Small intestine (tissue), 7 donors: ENCODE measurements around the gene LDB2. TPM values are rescaled to one million over a fixed set of nuclear protein-coding genes. Genes with fewer than 3 reads are reported as not detected.

Experiments used
- DNase-seq, 2 donors: peaks; one replicate each; pipeline versions ENCODE4 v3.0.0 to v3.0.0-alpha.2; 2013
- FAIRE-seq: peaks from 2 replicates; lab custom pipeline; 2012; peaks lifted over from hg19 to GRCh38; lab: Jason Lieb, UNC
- H3K27ac ChIP-seq, 3 donors: one replicate each; pipeline ENCODE4 v1.5.1; 2013; ENCODE audit warnings: low read length in 2 of 3, mild to moderate bottlenecking in 2 of 3, control low read depth in 1 of 3, inconsistent platforms in 1 of 3, low read depth in 1 of 3, moderate library complexity in 1 of 3
- H3K27me3 ChIP-seq, 3 donors: one replicate each; pipeline ENCODE4 v1.6.1; 2013; ENCODE audit warnings: low read length in 3 of 3, inconsistent platforms in 1 of 3; ENCODE audit not compliant: control insufficient read depth in 3 of 3, insufficient read depth in 3 of 3
- H3K36me3 ChIP-seq, 3 donors: one replicate each; pipeline ENCODE4 v1.6.1; 2013; ENCODE audit warnings: low read length in 3 of 3, inconsistent platforms in 1 of 3, low read depth in 1 of 3, mild to moderate bottlenecking in 1 of 3, moderate library complexity in 1 of 3; ENCODE audit not compliant: control insufficient read depth in 3 of 3, insufficient read depth in 2 of 3
- H3K4me1 ChIP-seq, 3 donors: one replicate each; pipeline ENCODE4 v1.6.1; 2013; ENCODE audit warnings: low read length in 2 of 3, inconsistent platforms in 1 of 3, low read depth in 1 of 3, mild to moderate bottlenecking in 1 of 3, moderate library complexity in 1 of 3; ENCODE audit not compliant: control insufficient read depth in 3 of 3, insufficient read depth in 2 of 3
- H3K4me3 ChIP-seq, 3 donors: one replicate each; pipeline ENCODE4 v1.5.1; 2013; ENCODE audit warnings: low read length in 3 of 3, control low read depth in 1 of 3, inconsistent platforms in 1 of 3, low read depth in 1 of 3, mild to moderate bottlenecking in 1 of 3, moderate library complexity in 1 of 3
- H3K9me3 ChIP-seq, 2 donors: one replicate each; pipeline ENCODE4 v1.6.1; 2013; ENCODE audit warnings: low read depth in 1 of 2, low read length in 1 of 2; ENCODE audit not compliant: control insufficient read depth in 2 of 2, insufficient read depth in 1 of 2
- WGBS, 3 donors: extraction: QIAGEN DNeasy Blood & Tissue Kit; methylation state at CpG; one replicate each; pipeline ENCODE4 v1.1.7; 2013; 5-methylcytosine and 5-hydroxymethylcytosine counted together
- polyA plus RNA-seq, 4 donors: library from polyadenylated mRNA; stranded (reverse) in 3 of 4; unstranded in 1 of 4; fragments of 200-250 nt in 3 of 4; fragments of 120-200 nt in 1 of 4; gene quantifications; one replicate each; pipeline versions ENCODE4 v1.2.1 to v1.2.3, GENCODE V29; 2013
- donor health status: healthy with polysubstance abuse.
- donor health status: control.
- donor health status: control.
- donor health status: Bipolar disorder and iron deficiency.
- donor health status: healthy.

Gene LDB2
- polyA plus RNA-seq, 4 donors = 1.1 to 19.2 (median 6.6) TPM

DNA sequence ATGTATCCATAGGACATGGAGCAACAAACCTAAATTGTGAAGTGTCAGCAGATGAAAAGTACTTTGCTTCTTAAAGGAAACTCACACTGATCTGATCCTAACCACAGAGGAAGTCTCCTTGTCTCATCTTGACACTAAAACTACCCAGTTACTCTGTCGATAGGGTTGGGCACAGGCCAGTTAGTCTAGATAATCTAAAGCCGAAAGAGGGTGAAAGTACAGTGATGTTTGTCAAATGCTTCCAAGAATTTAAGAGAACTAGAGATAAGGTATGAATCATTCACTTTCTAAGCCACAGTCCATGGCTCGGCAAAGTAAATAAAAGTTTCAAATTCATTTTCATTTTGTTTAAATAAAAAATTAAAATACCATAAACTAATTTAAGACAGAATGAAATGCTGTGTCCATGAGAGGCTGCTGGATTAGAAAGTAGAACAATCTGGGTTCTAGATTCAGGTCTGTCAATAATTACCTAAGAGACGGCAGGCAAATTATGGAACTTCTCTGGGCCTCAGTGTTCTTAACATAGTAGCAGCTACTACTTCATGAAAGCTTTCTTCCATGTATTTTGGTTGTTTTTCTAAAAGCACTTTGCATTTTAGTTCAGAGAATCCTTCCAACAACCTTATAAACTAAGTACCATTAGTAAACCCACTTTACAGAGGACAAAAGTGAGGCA lies 176.7 kb downstream of the LDB2 start:
- 14 to 28% (median 21%) methylated on average over 4 of the region's 4 CpGs for WGBS, 3 donors
- Histone ChIP-seq H3K4me1 (no peaks in the 10 kb centered on the region), H3K4me3 (no peak overlapping the region), H3K36me3 (no peaks in the 10 kb centered on the region), H3K27me3 (no peaks in the 10 kb centered on the region), H3K9me3 (peaks cover 0 to 4% of the 10 kb centered on the region in 2 donors), H3K27ac (no peak overlapping the region)
- FAIRE-seq (peak; percentile 75), DNase-seq (peak in 1 of 2 donors; percentile 43)

DNA sequence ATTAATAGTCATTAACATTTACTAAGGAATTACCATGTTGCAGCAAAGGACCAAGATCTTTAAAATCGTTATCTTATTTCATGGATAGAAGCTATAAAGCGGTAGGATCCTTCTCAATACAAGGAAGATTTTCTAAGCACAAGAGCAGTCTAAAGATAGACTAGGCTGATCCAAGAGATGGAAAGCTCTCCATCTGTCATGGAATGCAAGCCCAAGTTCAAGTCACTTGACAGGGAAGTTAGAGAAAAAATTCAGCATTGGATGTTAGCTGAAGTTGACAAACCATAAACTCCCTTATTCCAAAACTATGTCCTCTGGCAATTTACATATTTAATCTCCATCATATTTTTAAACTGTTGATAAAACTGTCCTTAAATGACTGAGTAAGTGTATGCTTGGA lies 177.7 kb downstream of the LDB2 start:
- DNase-seq = no peak
- Histone ChIP-seq H3K4me3 (no peak overlapping the region), H3K27ac (no peak overlapping the region), H3K9me3 (peaks cover 0 to 4% of the 10 kb centered on the region in 2 donors), H3K27me3 (no peaks in the 10 kb centered on the region), H3K4me1 (no peaks in the 10 kb centered on the region), H3K36me3 (no peaks in the 10 kb centered on the region)
- FAIRE-seq = no peak
- WGBS, 3 donors = 70 to 85% (median 85%) methylated on average over 2 of the region's 2 CpGs

DNA sequence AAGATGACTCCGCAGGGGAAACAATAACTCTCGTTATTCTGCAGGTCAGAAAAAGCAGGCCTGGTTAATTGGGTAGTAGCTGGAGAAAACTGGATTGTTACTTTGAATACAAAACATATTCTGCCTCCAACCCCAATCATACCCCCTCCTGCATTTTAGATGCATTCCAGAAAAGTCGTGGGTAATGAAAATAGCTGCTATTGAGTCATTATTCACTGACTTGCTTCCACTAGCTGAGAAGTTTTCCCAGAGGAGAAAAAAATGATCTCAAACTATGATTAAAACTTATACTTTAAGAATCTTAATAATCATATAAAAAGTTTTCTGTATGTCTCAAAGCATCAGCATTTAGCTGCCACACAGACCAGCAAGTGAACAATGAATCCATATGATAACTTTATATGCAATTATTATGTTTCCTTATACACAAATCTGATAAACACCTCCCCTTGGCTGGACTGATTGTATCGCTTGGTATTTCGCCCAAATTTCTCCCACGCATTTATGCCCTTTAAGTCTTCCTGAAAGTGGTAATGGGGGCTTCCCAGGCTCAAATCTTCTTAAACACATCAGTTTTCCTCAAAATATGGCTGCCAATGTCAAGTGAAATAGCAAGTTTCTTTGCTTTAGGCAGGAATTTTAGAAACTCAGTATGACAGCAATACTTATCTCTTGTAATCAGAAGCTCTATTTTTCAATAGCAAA lies 181.0 kb downstream of the LDB2 start:
- H3K36me3 ChIP-seq = no peaks in the 10 kb centered on the region
- H3K4me3 ChIP-seq = no peak overlapping the region
- WGBS, 3 donors = 64 to 77% (median 65%) methylated on average over 6 of the region's 6 CpGs
- no peaks in the 10 kb centered on the region for H3K9me3 ChIP-seq
- FAIRE-seq (no peak), DNase-seq (no peak)
- H3K27me3 ChIP-seq = no peaks in the 10 kb centered on the region
- no peak overlapping the region for H3K27ac ChIP-seq
- H3K4me1 ChIP-seq = no peaks in the 10 kb centered on the region

- WGBS, 3 donors = 68 to 80% (median 70%) methylated on average over 2 of the region's 2 CpGs
- Histone ChIP-seq H3K4me3 (no peak overlapping the region), H3K9me3 (no peaks in the 10 kb centered on the region), H3K27ac (no peak overlapping the region), H3K27me3 (no peaks in the 10 kb centered on the region), H3K4me1 (no peaks in the 10 kb centered on the region), H3K36me3 (no peaks in the 10 kb centered on the region)
- FAIRE-seq = no peak
- DNase-seq = no peak
Observed at GRCh38 chr4:16715482-16715881, 183.0 kb downstream of the LDB2 start.

DNA sequence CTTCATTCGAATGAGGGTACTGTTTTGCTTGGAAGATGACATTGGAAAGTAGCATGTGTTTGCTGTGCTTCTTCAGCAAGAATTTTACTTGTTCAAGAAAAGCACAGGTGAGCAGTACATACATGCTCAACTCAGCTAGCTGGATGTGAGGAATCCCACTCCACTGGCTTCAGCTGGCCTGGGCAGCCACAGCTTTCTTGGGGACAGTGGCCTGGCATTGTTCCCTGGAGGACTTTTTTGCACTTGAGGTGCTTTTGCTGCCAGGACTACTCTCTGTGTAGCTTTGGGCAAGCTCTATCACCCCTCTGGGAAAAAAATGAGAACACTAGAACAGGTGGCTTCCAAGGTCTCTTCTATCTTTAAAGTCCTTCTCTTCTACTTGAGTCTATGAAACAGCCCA lies 184.3 kb downstream of the LDB2 start:
- Histone ChIP-seq H3K9me3 (no peaks in the 10 kb centered on the region), H3K4me3 (no peak overlapping the region), H3K27me3 (no peaks in the 10 kb centered on the region), H3K27ac (no peak overlapping the region), H3K36me3 (no peaks in the 10 kb centered on the region), H3K4me1 (no peaks in the 10 kb centered on the region)
- 66 to 93% (median 69%) methylated on average over 1 of the region's 1 CpG for WGBS, 3 donors
- FAIRE-seq (no peak), DNase-seq (no peak)

DNA sequence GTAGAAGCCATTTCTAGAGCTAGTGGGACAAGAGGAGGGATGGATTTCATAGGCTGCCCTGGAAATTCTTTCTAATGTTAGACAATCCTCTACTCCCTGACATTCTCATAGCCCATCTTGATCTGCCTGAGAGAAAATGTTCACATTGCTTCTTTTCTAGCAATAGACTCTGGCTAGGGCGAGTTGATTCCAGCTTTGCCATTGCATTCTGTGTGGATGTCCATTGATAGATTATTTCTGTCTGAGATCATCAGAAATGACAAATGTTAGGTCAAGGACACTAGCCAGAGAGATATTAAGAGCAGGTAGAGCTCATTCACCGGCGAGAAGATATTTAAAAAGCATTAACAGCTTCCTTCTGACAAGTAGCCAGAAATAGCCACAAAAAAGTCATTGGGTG lies 184.7 kb downstream of the LDB2 start:
- WGBS, 3 donors = 82 to 88% (median 85%) methylated on average over 3 of the region's 3 CpGs
- no peak for DNase-seq
- no peaks in the 10 kb centered on the region for H3K4me1 ChIP-seq
- FAIRE-seq = no peak
- H3K9me3 ChIP-seq = no peaks in the 10 kb centered on the region
- no peaks in the 10 kb centered on the region for H3K27me3 ChIP-seq
- no peak overlapping the region for H3K4me3 ChIP-seq
- no peak overlapping the region for H3K27ac ChIP-seq
- H3K36me3 ChIP-seq = no peaks in the 10 kb centered on the region

DNA sequence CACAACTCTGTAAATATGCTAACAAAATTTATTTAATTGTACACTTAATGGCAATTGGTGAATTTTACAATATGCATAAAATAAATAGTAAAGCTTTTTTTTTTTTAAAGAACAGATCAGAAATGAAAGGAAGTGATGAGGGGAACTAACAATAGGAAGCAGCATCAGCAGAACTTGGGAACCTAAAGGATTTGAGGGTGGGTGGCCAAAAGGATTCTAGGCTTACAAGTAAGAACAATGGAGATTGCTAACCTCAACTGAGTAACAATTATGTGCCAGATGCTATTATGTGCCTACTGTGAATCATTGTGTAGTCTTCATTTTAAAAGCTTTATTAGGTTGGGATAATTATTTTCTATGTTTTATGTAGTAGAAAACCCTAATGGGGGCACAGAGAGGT lies 185.2 kb downstream of the LDB2 start:
- Histone ChIP-seq H3K4me1 (no peaks in the 10 kb centered on the region), H3K4me3 (no peak overlapping the region), H3K9me3 (no peaks in the 10 kb centered on the region), H3K27ac (no peak overlapping the region), H3K36me3 (no peaks in the 10 kb centered on the region), H3K27me3 (no peaks in the 10 kb centered on the region)
- DNase-seq = no peak
- FAIRE-seq = no peak

- WGBS, 3 donors = 62 to 75% (median 68%) methylated on average over 3 of the region's 3 CpGs
- no peaks in the 10 kb centered on the region for H3K9me3 ChIP-seq
- no peak overlapping the region for H3K27ac ChIP-seq
- no peak for FAIRE-seq
- no peak for DNase-seq
- no peaks in the 10 kb centered on the region for H3K4me1 ChIP-seq
- no peak overlapping the region for H3K4me3 ChIP-seq
- H3K36me3 ChIP-seq = no peaks in the 10 kb centered on the region
- no peaks in the 10 kb centered on the region for H3K27me3 ChIP-seq
Observed at GRCh38 chr4:16710198-16710597, 188.2 kb downstream of the LDB2 start.
